Small intestine (tissue), 7 donors: Measurements from ENCODE around the gene TRAPPC2B. TPM values are rescaled to one million over a fixed set of nuclear protein-coding genes. Genes with fewer than 3 reads are reported as not detected.

Experiments
- DNase-seq, 2 donors: peaks; one replicate each; pipeline versions ENCODE4 v3.0.0 to v3.0.0-alpha.2; 2013
- FAIRE-seq: peaks from 2 replicates; lab custom pipeline; 2012; peaks lifted over from hg19 to GRCh38; lab: Jason Lieb, UNC
- H3K27ac ChIP-seq, 3 donors: one replicate each; pipeline ENCODE4 v1.5.1; 2013; ENCODE audit warnings: low read length in 2 of 3, mild to moderate bottlenecking in 2 of 3, control low read depth in 1 of 3, inconsistent platforms in 1 of 3, low read depth in 1 of 3, moderate library complexity in 1 of 3
- H3K27me3 ChIP-seq, 3 donors: one replicate each; pipeline ENCODE4 v1.6.1; 2013; ENCODE audit warnings: low read length in 3 of 3, inconsistent platforms in 1 of 3; ENCODE audit not compliant: control insufficient read depth in 3 of 3, insufficient read depth in 3 of 3
- H3K36me3 ChIP-seq, 3 donors: one replicate each; pipeline ENCODE4 v1.6.1; 2013; ENCODE audit warnings: low read length in 3 of 3, inconsistent platforms in 1 of 3, low read depth in 1 of 3, mild to moderate bottlenecking in 1 of 3, moderate library complexity in 1 of 3; ENCODE audit not compliant: control insufficient read depth in 3 of 3, insufficient read depth in 2 of 3
- H3K4me1 ChIP-seq, 3 donors: one replicate each; pipeline ENCODE4 v1.6.1; 2013; ENCODE audit warnings: low read length in 2 of 3, inconsistent platforms in 1 of 3, low read depth in 1 of 3, mild to moderate bottlenecking in 1 of 3, moderate library complexity in 1 of 3; ENCODE audit not compliant: control insufficient read depth in 3 of 3, insufficient read depth in 2 of 3
- H3K4me3 ChIP-seq, 3 donors: one replicate each; pipeline ENCODE4 v1.5.1; 2013; ENCODE audit warnings: low read length in 3 of 3, control low read depth in 1 of 3, inconsistent platforms in 1 of 3, low read depth in 1 of 3, mild to moderate bottlenecking in 1 of 3, moderate library complexity in 1 of 3
- H3K9me3 ChIP-seq, 2 donors: one replicate each; pipeline ENCODE4 v1.6.1; 2013; ENCODE audit warnings: low read depth in 1 of 2, low read length in 1 of 2; ENCODE audit not compliant: control insufficient read depth in 2 of 2, insufficient read depth in 1 of 2
- WGBS, 3 donors: extraction: QIAGEN DNeasy Blood & Tissue Kit; methylation state at CpG; one replicate each; pipeline ENCODE4 v1.1.7; 2013; 5-methylcytosine and 5-hydroxymethylcytosine counted together
- polyA plus RNA-seq, 4 donors: library from polyadenylated mRNA; stranded (reverse) in 3 of 4; unstranded in 1 of 4; fragments of 200-250 nt in 3 of 4; fragments of 120-200 nt in 1 of 4; gene quantifications; one replicate each; pipeline versions ENCODE4 v1.2.1 to v1.2.3, GENCODE V29; 2013
- donor health status: healthy with polysubstance abuse.
- donor health status: control.
- donor health status: control.
- donor health status: Bipolar disorder and iron deficiency.
- donor health status: healthy.

TRAPPC2B gene
- polyA plus RNA-seq, 4 donors = 9.2 to 17.9 (median 14.1) TPM

DNA sequence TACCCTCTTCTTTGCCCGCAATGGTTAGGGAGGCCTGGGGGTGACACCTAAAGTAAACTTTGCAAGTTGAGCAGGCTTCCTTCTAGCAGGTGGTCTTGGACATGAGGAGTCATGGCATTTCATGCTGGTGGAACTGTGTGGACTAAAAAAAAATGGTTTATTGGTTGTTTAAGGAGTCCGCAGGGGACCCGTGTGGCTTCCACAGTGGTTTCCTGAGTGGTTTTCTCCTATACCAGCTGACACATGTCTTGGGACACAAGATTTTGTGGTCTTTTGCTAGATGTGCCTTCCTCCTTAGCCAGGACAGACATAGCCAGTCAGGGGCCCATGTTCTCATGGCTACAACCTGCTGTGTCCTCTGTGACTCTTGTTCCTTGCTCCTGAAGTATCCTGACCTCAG lies 41.6 kb upstream of the TRAPPC2B start:
- peaks cover 15 to 30% (median 18%) of the 10 kb centered on the region in 3 donors for H3K36me3 ChIP-seq
- H3K4me1 ChIP-seq = peaks cover 2 to 12% (median 11%) of the 10 kb centered on the region in 3 donors
- no peak overlapping the region for H3K27ac ChIP-seq
- FAIRE-seq = no peak
- H3K9me3 ChIP-seq = peaks cover 1 to 3% of the 10 kb centered on the region in 2 donors
- DNase-seq = no peak
- WGBS, 3 donors = 65 to 87% (median 76%) methylated on average over 3 of the region's 3 CpGs
- peaks cover 0 to 16% (median 0%) of the 10 kb centered on the region in 3 donors for H3K27me3 ChIP-seq
- peak overlapping the region in 1 of 3 donors; percentile 99 for H3K4me3 ChIP-seq

DNA sequence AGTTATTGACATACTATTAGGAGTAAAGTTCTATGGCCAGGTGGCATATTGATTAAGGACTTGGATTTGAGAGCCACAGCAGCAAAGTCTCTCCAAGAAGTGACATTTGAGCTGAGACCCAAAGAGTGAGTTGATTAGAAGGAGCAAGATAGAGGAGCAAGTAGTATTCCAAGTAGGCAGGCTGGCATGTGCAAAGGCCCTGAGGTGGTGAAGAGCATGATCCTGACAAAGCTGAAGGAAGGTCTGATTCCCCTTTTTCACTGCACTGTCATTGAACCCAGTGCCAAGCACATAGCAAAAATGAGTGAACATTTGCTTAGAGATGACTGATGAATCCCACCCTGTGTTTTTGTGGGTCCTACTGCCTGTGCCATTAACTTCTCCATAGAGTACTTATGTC lies 38.4 kb upstream of the TRAPPC2B start:
- Histone ChIP-seq H3K27ac (no peak overlapping the region), H3K27me3 (no peaks in the 10 kb centered on the region), H3K36me3 (peaks cover 26 to 52% (median 36%) of the 10 kb centered on the region in 3 donors), H3K4me1 (peaks cover 2 to 12% (median 11%) of the 10 kb centered on the region in 3 donors), H3K4me3 (no peak overlapping the region), H3K9me3 (peaks cover 3 to 18% of the 10 kb centered on the region in 2 donors)
- FAIRE-seq (no peak), DNase-seq (no peak)

DNA sequence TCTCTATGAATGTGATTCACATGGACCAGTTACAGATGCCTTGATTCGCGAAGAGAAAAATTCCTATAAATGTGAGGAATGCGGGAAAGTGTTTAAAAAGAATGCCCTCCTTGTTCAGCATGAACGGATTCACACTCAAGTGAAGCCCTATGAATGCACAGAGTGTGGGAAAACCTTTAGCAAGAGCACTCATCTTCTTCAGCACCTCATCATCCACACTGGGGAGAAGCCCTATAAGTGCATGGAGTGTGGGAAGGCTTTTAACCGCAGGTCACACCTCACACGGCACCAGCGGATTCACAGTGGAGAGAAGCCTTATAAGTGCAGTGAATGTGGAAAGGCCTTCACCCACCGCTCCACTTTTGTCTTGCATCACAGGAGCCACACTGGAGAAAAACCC lies 35.4 kb upstream of the TRAPPC2B start:
- no peak for FAIRE-seq
- 96 to 98% (median 97%) methylated on average over 8 of the region's 8 CpGs for WGBS, 3 donors

DNA sequence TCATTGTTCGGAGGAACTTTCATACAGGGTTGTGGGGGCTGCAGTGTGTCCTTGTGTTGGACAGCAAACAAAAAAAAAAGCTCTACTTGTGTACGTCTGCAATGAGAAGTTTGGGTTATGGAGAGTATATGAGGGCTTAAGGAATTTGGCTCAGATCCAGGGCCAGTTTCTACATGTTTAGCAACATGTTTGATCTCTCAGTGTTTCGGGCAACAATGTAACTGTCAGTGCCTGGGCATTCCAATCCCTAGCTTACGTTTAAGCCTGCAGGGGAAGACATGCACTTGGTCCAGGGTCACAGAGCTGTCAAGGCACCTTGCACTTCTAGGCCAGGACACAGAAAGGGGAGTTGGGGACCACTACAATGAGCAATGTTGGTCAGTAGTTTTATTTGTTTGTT lies 29.2 kb upstream of the TRAPPC2B start:
- Histone ChIP-seq H3K27me3 (no peaks in the 10 kb centered on the region), H3K36me3 (peaks cover 0 to 4% (median 0%) of the 10 kb centered on the region in 3 donors), H3K27ac (no peak overlapping the region), H3K9me3 (no peaks in the 10 kb centered on the region), H3K4me3 (no peak overlapping the region), H3K4me1 (no peaks in the 10 kb centered on the region)
- 82 to 90% (median 89%) methylated on average over 4 of the region's 4 CpGs for WGBS, 3 donors
- DNase-seq (no peak), FAIRE-seq (no peak)

More for the DNA sequence above, 35.4 kb upstream of the TRAPPC2B start:
- Histone ChIP-seq H3K27me3 (no peaks in the 10 kb centered on the region), H3K4me1 (no peaks in the 10 kb centered on the region), H3K36me3 (peaks cover 26 to 50% (median 36%) of the 10 kb centered on the region in 3 donors), H3K27ac (no peak overlapping the region), H3K9me3 (peaks cover 3 to 18% of the 10 kb centered on the region in 2 donors), H3K4me3 (no peak overlapping the region)
- DNase-seq = no peak

DNA sequence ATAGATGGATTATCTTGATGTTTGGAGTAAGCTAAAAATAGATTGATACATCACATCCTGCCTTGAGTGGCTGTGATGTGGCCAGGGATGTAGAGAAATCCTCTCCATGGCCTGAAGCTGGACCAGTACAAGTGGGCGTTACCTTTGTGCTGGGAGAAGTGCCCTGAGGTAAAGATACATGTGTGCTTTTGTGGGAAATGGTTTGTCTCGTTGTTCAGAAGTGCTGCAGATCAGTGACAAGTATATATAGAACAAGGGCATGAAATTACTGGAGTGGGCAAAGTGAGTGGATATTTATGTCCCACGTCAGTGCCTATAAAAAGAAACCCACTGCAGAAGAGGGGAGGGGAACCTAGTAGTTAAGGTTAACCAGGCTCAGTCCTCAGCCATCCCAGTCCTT lies 24.5 kb upstream of the TRAPPC2B start:
- FAIRE-seq (no peak), DNase-seq (no peak)
- Histone ChIP-seq H3K27ac (no peak overlapping the region), H3K4me3 (no peak overlapping the region), H3K36me3 (no peaks in the 10 kb centered on the region), H3K27me3 (peaks cover 0 to 1% (median 0%) of the 10 kb centered on the region in 3 donors), H3K9me3 (no peaks in the 10 kb centered on the region), H3K4me1 (no peaks in the 10 kb centered on the region)
- WGBS, 3 donors = 60 to 66% (median 64%) methylated on average over 3 of the region's 3 CpGs

DNA sequence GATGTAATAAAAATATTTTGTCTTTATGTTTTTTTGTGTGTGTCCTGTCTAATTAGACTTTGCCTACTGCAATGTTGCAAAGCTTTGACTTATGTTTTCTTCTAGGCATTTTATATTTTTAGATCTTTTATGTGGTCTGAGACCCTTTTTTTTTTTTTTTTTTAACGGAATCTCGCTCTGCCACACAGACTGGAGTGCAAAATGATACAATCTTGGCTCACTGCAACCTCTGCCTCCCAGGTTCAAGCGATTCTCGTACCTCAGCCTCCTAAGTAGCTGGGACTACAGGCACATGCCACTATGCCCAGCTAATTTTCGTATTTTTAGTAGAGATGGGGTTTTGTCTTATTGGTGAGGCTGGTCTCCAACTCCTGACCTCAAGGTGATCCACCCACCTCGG lies 20.8 kb upstream of the TRAPPC2B start:
- 72 to 80% (median 73%) methylated on average over 6 of the region's 6 CpGs for WGBS, 3 donors
- no peak for FAIRE-seq
- H3K4me3 ChIP-seq = no peak overlapping the region

DNA sequence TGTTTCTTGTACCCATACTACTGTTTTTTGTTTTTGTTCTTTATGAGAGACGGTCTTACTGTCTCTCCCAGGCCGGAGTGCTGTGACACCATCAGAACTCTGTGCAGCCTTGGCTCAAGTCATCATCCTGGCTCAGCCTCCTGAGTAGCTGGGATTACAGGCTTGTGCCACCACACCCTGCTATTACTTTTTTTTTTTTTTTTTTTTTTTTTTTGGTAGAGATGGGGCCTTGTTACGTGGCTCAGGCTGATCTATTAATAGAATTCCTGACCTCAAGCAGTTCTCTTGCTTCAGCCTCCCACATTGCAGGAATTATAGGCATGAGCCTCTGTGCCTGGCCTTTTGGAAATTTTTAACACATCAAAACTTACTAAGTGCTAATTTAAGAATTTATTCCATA lies 15.2 kb upstream of the TRAPPC2B start:
- WGBS, 3 donors = 65 to 69% (median 68%) methylated on average over 3 of the region's 3 CpGs

More for the DNA sequence above, 20.8 kb upstream of the TRAPPC2B start:
- H3K27me3 ChIP-seq = peaks cover 0 to 5% (median 0%) of the 10 kb centered on the region in 3 donors
- no peaks in the 10 kb centered on the region for H3K36me3 ChIP-seq
- no peak overlapping the region for H3K27ac ChIP-seq
- no peaks in the 10 kb centered on the region for H3K4me1 ChIP-seq
- H3K9me3 ChIP-seq = no peaks in the 10 kb centered on the region
- no peak for DNase-seq

DNA sequence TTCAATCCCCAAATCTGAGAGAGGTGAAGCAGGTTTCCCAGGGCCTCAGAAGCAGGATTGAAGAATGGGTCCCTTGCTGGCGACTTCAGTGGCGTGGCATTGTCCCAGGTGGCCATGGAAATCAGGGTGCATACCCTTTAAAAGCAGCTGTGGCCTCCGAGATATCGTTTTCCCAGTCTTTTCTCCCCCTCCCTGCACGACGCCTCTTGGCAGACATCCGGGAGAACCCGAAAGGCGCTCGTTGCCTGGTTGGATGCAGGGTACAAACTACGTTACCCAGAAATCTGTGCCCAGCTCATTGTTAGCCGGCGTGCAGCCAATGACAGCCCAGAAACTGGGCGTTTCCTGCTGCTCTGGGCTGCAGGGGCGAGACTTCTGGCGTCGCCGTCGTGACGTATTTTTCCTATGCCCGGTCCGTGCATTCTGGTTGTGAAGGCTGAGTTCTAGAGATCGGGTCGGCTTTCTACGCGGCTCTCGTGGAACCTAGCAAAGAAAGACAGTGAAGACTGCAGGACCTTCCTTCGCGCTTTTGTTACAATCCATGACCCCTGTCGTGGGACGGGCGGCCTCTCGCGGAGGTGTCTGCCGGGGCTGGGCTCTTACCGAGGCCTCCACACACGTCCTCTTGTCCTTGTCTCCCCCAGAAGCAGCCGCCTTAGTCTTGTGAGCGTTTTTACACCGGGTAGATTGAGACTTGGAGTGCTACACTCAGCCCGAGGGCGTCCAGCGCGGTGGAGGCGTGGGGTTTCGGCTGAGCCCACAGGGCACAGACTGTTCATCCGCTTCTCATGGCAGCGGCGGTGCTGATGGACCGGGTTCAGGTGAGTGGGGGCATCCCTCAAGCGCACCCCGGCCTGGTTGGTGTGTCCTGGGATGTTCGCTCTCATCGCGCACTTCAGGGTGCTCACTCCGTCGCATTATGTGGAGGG lies 12.2 kb upstream of the TRAPPC2B start, which contains the start of gene ZNF304:
Gene ZNF304, plus strand, starts transcription at position 395 of the 929 bp plus-strand sequence. Its CDS starts 394 bp downstream, at position 789.
- WGBS, 3 donors = 2 to 5% (median 4%) methylated on average over 57 of the region's 57 CpGs
- FAIRE-seq (no peak), DNase-seq (peak; percentile 95 to 97)
- peak within 1 kb of the TSS; percentile 66 to 100 (median 74) for H3K4me3 ChIP-seq
- H3K27ac ChIP-seq = peak within 1 kb of the TSS; percentile 8 to 87 (median 84)
- H3K27me3 ChIP-seq = peaks cover 0 to 3% (median 0%) of the 10 kb centered on the region in 3 donors
- peaks cover 2 to 10% (median 3%) of the 10 kb centered on the region in 3 donors for H3K4me1 ChIP-seq
- peaks cover 6 to 29% (median 18%) of the 10 kb centered on the region in 3 donors for H3K36me3 ChIP-seq
- no peaks in the 10 kb centered on the region for H3K9me3 ChIP-seq

More for the DNA sequence above, 15.2 kb upstream of the TRAPPC2B start:
- Histone ChIP-seq H3K9me3 (no peaks in the 10 kb centered on the region), H3K36me3 (peaks cover 0 to 2% (median 0%) of the 10 kb centered on the region in 3 donors), H3K27ac (no peak overlapping the region), H3K27me3 (peaks cover 0 to 5% (median 0%) of the 10 kb centered on the region in 3 donors), H3K4me3 (no peak overlapping the region), H3K4me1 (peaks cover 2 to 10% (median 3%) of the 10 kb centered on the region in 3 donors)
- FAIRE-seq = no peak
- DNase-seq = no peak
